HCT116 (cell line): ENCODE results near the gene TLE7. TPM values are rescaled to one million over a fixed set of nuclear protein-coding genes. Genes with fewer than 3 reads are reported as not detected.

Source experiments
- ATAC-seq: fragments of 200-7000 bp; cut with Tn5 transposase; 2 replicates; pipeline ENCODE4 v1.9.1; 2020; ENCODE audit warnings: mild to moderate bottlenecking, moderate library complexity
- BruUV-seq: library from RNA; stranded (reverse); fragments of 400-500 nt; replicated peaks from 2 replicates; lab custom pipeline; 2021; lab: Mats Ljungman, UMichigan
- CTCF ChIA-PET: fragments of 300-600 bp; sonication (Branson Sonifier 250); formaldehyde crosslinking; loops from one replicate; lab custom pipeline; 2021; ENCODE audit warnings: antibody characterized with exemption; lab: Charles Lee
- POLR2A ChIA-PET: fragments of 300-600, 350-600 bp; sonication (Branson Sonifier 250); formaldehyde crosslinking; loops from one replicate; lab custom pipeline; 2021; ENCODE audit warnings: antibody characterized with exemption; lab: Charles Lee
- RAD21 ChIA-PET, 2 experiments: fragments of 300-600 bp; sonication (Branson Sonifier 250); formaldehyde crosslinking; loops; one replicate each; lab custom pipeline; 2023; ENCODE audit warnings: low total read pairs in 2 of 2; ENCODE audit not compliant: uncharacterized antibody in 2 of 2, unreplicated experiment in 2 of 2, low non-redundant PET in 1 of 2; lab: Charles Lee
- DNase-seq: peaks from one replicate; pipeline ENCODE4 v3.0.0-alpha.2; 2010; ENCODE audit warnings: low read depth, low spot score
- H2AFZ ChIP-seq: fragments of 200-600 bp; shearing (Covaris generic), sonication (generic); 2 replicates; pipeline ENCODE4 v1.6.1; 2017; ENCODE audit warnings: low read depth, mixed run types, mixed read lengths, antibody characterized with exemption, low read length; ENCODE audit not compliant: poor library complexity, severe bottlenecking
- H3K27ac ChIP-seq: 2 replicates; pipeline ENCODE4 v1.5.1; 2012; ENCODE audit warnings: low read depth, low read length
- H3K27me3 ChIP-seq: fragments of 200-600 bp; sonication (generic); 2 replicates; pipeline ENCODE4 v1.6.1; 2016; ENCODE audit warnings: mixed run types, low read length, mixed read lengths; ENCODE audit not compliant: insufficient read depth
- H3K36me3 ChIP-seq, 2 experiments: fragments of 200-500 bp in 1 of 2; fragments of 200-600 bp in 1 of 2; sonication (Bioruptor generic) in 1 of 2; sonication (generic) in 1 of 2; 2 replicates each; pipeline versions ENCODE4 v1.5.1 to v1.6.1; 2014 to 2016; ENCODE audit warnings: low read length in 2 of 2, inconsistent platforms in 1 of 2, mixed read lengths in 1 of 2, mixed run types in 1 of 2; ENCODE audit not compliant: insufficient read depth in 2 of 2, control insufficient read depth in 1 of 2
- H3K4me1 ChIP-seq, 2 experiments: fragments of 200-600 bp in 1 of 2; sonication (generic) in 1 of 2; 2 replicates each; pipeline versions ENCODE4 v1.5.1 to v1.6.1; 2012 to 2017; ENCODE audit warnings: low read length in 2 of 2, inconsistent platforms in 1 of 2, mild to moderate bottlenecking in 1 of 2, mixed read lengths in 1 of 2, mixed run types in 1 of 2, moderate library complexity in 1 of 2; ENCODE audit not compliant: insufficient read depth in 2 of 2, control insufficient read depth in 1 of 2
- H3K4me2 ChIP-seq: fragments of 200-600 bp; sonication (generic); 2 replicates; pipeline ENCODE4 v1.6.1; 2017; ENCODE audit warnings: mixed run types, low read length, mixed read lengths
- H3K4me3 ChIP-seq, 2 experiments: fragments of 200-600 bp in 1 of 2; sonication (generic) in 1 of 2; replicated peaks in 1 of 2; 2 replicates each; pipeline ENCODE4 v1.5.1; 2011 to 2016; ENCODE audit warnings: low read length in 2 of 2, control low read depth in 1 of 2, low read depth in 1 of 2, mild to moderate bottlenecking in 1 of 2, mixed read lengths in 1 of 2, mixed run types in 1 of 2
- H3K79me2 ChIP-seq: fragments of 200-600 bp; sonication (generic); 2 replicates; pipeline ENCODE4 v1.6.1; 2017; ENCODE audit warnings: mild to moderate bottlenecking, mixed run types, low read length, moderate library complexity, mixed read lengths; ENCODE audit not compliant: insufficient read depth
- H3K9ac ChIP-seq: fragments of 200-600 bp; sonication (generic); 2 replicates; pipeline ENCODE4 v1.6.1; 2016; ENCODE audit warnings: low read length, mixed read lengths
- H3K9me2 ChIP-seq: fragments of 200-600 bp; sonication (generic), shearing (Covaris generic); 2 replicates; pipeline ENCODE4 v1.6.1; 2017; ENCODE audit warnings: mixed run types, mild to moderate bottlenecking, moderate library complexity; ENCODE audit not compliant: insufficient read depth
- H3K9me3 ChIP-seq, 2 experiments: fragments of 200-500 bp in 1 of 2; fragments of 200-600 bp in 1 of 2; sonication (Bioruptor generic) in 1 of 2; sonication (generic) in 1 of 2; 2 replicates each; pipeline ENCODE4 v1.6.1; 2014 to 2017; ENCODE audit warnings: low read length in 2 of 2, mixed read lengths in 2 of 2, inconsistent platforms in 1 of 2, low read depth in 1 of 2, mild to moderate bottlenecking in 1 of 2, mixed run types in 1 of 2, moderate library complexity in 1 of 2; ENCODE audit not compliant: control insufficient read depth in 1 of 2, insufficient read depth in 1 of 2
- H4K20me1 ChIP-seq: fragments of 200-600 bp; sonication (generic), shearing (Covaris generic); 2 replicates; pipeline ENCODE4 v1.6.1; 2017; ENCODE audit warnings: mixed run types, mild to moderate bottlenecking, moderate library complexity; ENCODE audit not compliant: insufficient read depth
- ATF3 ChIP-seq: IDR thresholded peaks from 2 replicates; pipeline ENCODE4 v1.6.1; 2012
- CEBPB ChIP-seq: IDR thresholded peaks from 2 replicates; pipeline ENCODE4 v1.6.1; 2012; ENCODE audit warnings: low read depth
- CTCF ChIP-seq, 3 experiments: fragments of 200-600 bp in 1 of 3; sonication (generic) in 1 of 3; IDR thresholded peaks in 2 of 3; conservative IDR thresholded peaks in 1 of 3; 2 replicates each; pipeline ENCODE4 v1.5.1; 2012 to 2017; ENCODE audit warnings: low read depth in 2 of 3, low read length in 2 of 3, antibody characterized with exemption in 1 of 3, borderline replicate concordance in 1 of 3, control low read depth in 1 of 3, mild to moderate bottlenecking in 1 of 3, mixed read lengths in 1 of 3, mixed run types in 1 of 3, moderate library complexity in 1 of 3; ENCODE audit not compliant: insufficient read depth in 1 of 3
- EGR1 ChIP-seq: IDR thresholded peaks from 2 replicates; pipeline ENCODE4 v1.6.1; 2012; ENCODE audit warnings: low read depth
- ELF1 ChIP-seq: IDR thresholded peaks from 2 replicates; pipeline ENCODE4 v1.6.1; 2012; ENCODE audit warnings: low read depth, borderline replicate concordance
- EZH2 ChIP-seq: fragments of 200-600 bp; sonication (generic); IDR thresholded peaks from 2 replicates; pipeline ENCODE4 v1.6.1; 2017; ENCODE audit warnings: antibody characterized with exemption, mixed run types
- EZH2phosphoT487 ChIP-seq: fragments of 200-600 bp; IDR thresholded peaks from 2 replicates; pipeline ENCODE4 v1.6.1; 2018; ENCODE audit warnings: antibody characterized with exemption, borderline replicate concordance
- FOSL1 ChIP-seq: IDR thresholded peaks from 2 replicates; pipeline ENCODE4 v1.6.1; 2012; ENCODE audit warnings: low read depth
- JUND ChIP-seq: IDR thresholded peaks from 2 replicates; pipeline ENCODE4 v1.6.1; 2012
- MAX ChIP-seq: IDR thresholded peaks from 2 replicates; pipeline ENCODE4 v1.6.1; 2012
- POLR2A ChIP-seq: IDR thresholded peaks from 2 replicates; pipeline ENCODE4 v1.7.0; 2011; ENCODE audit warnings: borderline replicate concordance; ENCODE audit not compliant: insufficient read depth, insufficient read length; ENCODE audit errors: extremely low read depth
- POLR2AphosphoS5 ChIP-seq: IDR thresholded peaks from 2 replicates; pipeline ENCODE4 v1.6.1; 2011; ENCODE audit warnings: mild to moderate bottlenecking, low read depth, low read length, moderate library complexity
- RAD21 ChIP-seq: IDR thresholded peaks from 2 replicates; pipeline ENCODE4 v1.6.1; 2012; ENCODE audit warnings: low read depth, mild to moderate bottlenecking
- SIN3A ChIP-seq: IDR thresholded peaks from 2 replicates; pipeline ENCODE4 v1.6.1; 2012; ENCODE audit warnings: low read depth
- SP1 ChIP-seq: IDR thresholded peaks from 2 replicates; pipeline ENCODE4 v1.6.1; 2012; ENCODE audit warnings: low read depth
- SRF ChIP-seq: IDR thresholded peaks from 2 replicates; pipeline ENCODE4 v1.6.1; 2012; ENCODE audit warnings: low read depth
- TCF7L2 ChIP-seq: IDR thresholded peaks from 2 replicates; pipeline ENCODE4 v1.7.0; 2011; ENCODE audit warnings: borderline replicate concordance, inconsistent platforms; ENCODE audit not compliant: insufficient read depth, insufficient read length; ENCODE audit errors: extremely low read depth
- YY1 ChIP-seq: IDR thresholded peaks from 2 replicates; pipeline ENCODE4 v1.6.1; 2011; ENCODE audit warnings: low read length, low read depth, moderate library complexity, mild to moderate bottlenecking; ENCODE audit not compliant: insufficient replicate concordance; ENCODE audit errors: extremely low read depth
- ZFX ChIP-seq: fragments of 450-650 bp; IDR thresholded peaks from 2 replicates; pipeline ENCODE4 v1.6.1; 2017
- ZNF274 ChIP-seq: fragments of 200-500 bp; sonication (Bioruptor generic); IDR thresholded peaks from 2 replicates; pipeline ENCODE4 v1.6.1; 2014; ENCODE audit warnings: mild to moderate bottlenecking, low read depth, low read length, inconsistent platforms
- intact Hi-C: fragments of 100-400 bp; cut with micrococcal nuclease; formaldehyde crosslinking; loops from 2 replicates; pipeline ENCODE4 v1.10.0; 2022
- total RNA-seq: library from RNA; stranded (reverse); gene quantifications from one replicate; pipeline ENCODE4 v1.2.1, GENCODE V29; 2021; ENCODE audit not compliant: unreplicated experiment

The TLE7 gene
- total RNA-seq, 1 experiment from 2014 or later = not detected

- BruUV-seq = no TSS peak
- no peak overlapping the region for H3K27ac ChIP-seq
- no peaks in the 10 kb centered on the region for H4K20me1 ChIP-seq
- TF ChIP-seq ZFX (no peak), MAX (no peak), POLR2AphosphoS5 (no peak), ATF3 (no peak), SP1 (no peak), YY1 (no peak), FOSL1 (no peak), EGR1 (no peak), ELF1 (no peak), POLR2A (no peak), JUND (no peak), RAD21 (no peak), SIN3A (no peak), EZH2phosphoT487 (no peak), EZH2 (no peak), TCF7L2 (no peak), CTCF (IDR thresholded peaks at IDR 0.05 in 2 of 3, conservative IDR thresholded peaks at IDR 0.05 in 1 of 3; ENCODE audit: borderline replicate concordance in 1 of 3, insufficient read depth in 1 of 3, low read depth in 2 of 3, low read length in 2 of 3) (no peak), ZNF274 (no peak), SRF (no peak), CEBPB (no peak)
- RAD21 ChIA-PET = no interaction called here
- no peaks in the 10 kb centered on the region for H3K9me2 ChIP-seq
- 0 out of 4 replicates have a peak, but pooled peaks cover 0 to 2% of the 10 kb centered on the region in 2 experiments for H3K36me3 ChIP-seq
- no peak overlapping the region for H3K9ac ChIP-seq
- no peaks in the 10 kb centered on the region for H3K79me2 ChIP-seq
- peaks cover 4 to 13% of the 10 kb centered on the region in 2 experiments; a peak in 3 of 4 replicates for H3K4me1 ChIP-seq
- ATAC-seq (no peak), DNase-seq (no peak)
- H3K4me3 ChIP-seq = no peak overlapping the region
- CTCF ChIA-PET = no interaction called here
- H2AFZ ChIP-seq = no peak overlapping the region
- no peak overlapping the region for H3K4me2 ChIP-seq
- POLR2A ChIA-PET = no interaction called here
- intact Hi-C loops = no loop called here
- H3K27me3 ChIP-seq = no peaks in the 10 kb centered on the region
- no peaks in the 10 kb centered on the region for H3K9me3 ChIP-seq
These were observed 40.7 kb upstream of the TLE7 start for GRCh38 chr16:71482569-71482968.
